Fibroblast of the aortic adventitia (primary cell): ENCODE measurements around the gene NINJ2. TPM values are rescaled to one million over a fixed set of nuclear protein-coding genes. Genes with fewer than 3 reads are reported as not detected.
"Not testable (repeated sequence)": the region's sequence is repeated elsewhere in the genome, so short reads cannot be mapped to it uniquely, and the experiment has no call there.

Experiments used
- DNase-seq: peaks from one replicate; pipeline ENCODE4 v3.0.0-alpha.2; 2010; ENCODE audit warnings: low read depth
- H3K4me3 ChIP-seq: 2 replicates; pipeline ENCODE4 v1.5.1; 2011; ENCODE audit warnings: low read depth, mild to moderate bottlenecking, control low read depth, low read length, moderate library complexity
- CTCF ChIP-seq: IDR thresholded peaks from 2 replicates; pipeline ENCODE4 v1.5.1; 2011; ENCODE audit warnings: mild to moderate bottlenecking, low read length, control low read depth, inconsistent platforms; ENCODE audit not compliant: insufficient read depth
- total RNA-seq: library from RNA; depleted of rRNA; stranded (reverse); fragments of >200 nt; gene quantifications from 2 replicates; pipeline ENCODE4 v1.2.3, GENCODE V29; 2012; ENCODE audit warnings: low replicate concordance

Gene NINJ2
- total RNA-seq, 1 donor = 0.45 TPM

- DNase-seq = no peak
- no peak overlapping the region for H3K4me3 ChIP-seq
- TF ChIP-seq CTCF = no peak
Observed at GRCh38 chr12:633731-634130, 29.5 kb downstream of the NINJ2 start.

GRCh38 chr12:632102-632696, 31.0 kb downstream of the NINJ2 start:
- H3K4me3 ChIP-seq = no peak overlapping the region
- DNase-seq = peak; percentile 85
- TF ChIP-seq CTCF = no peak

GRCh38 chr12:630656-631632, 32.3 kb downstream of the NINJ2 start:
- TF ChIP-seq CTCF = no peak
- H3K4me3 ChIP-seq = no peak overlapping the region
- DNase-seq = no peak

GRCh38 chr12:628742-629078, 34.5 kb downstream of the NINJ2 start:
- DNase-seq, H3K4me3 ChIP-seq: not testable (repeated sequence)

GRCh38 chr12:627863-628741, 35.1 kb downstream of the NINJ2 start:
- no peak for DNase-seq
- H3K4me3 ChIP-seq = no peak overlapping the region
- TF ChIP-seq CTCF = no peak

GRCh38 chr12:627285-627684, 36.0 kb downstream of the NINJ2 start:
- H3K4me3 ChIP-seq = no peak overlapping the region
- no peak for TF ChIP-seq CTCF
- no peak for DNase-seq

- H3K4me3 ChIP-seq = no peak overlapping the region
- DNase-seq = no peak
- no peak for TF ChIP-seq CTCF
Observed at GRCh38 chr12:625998-626397, 37.2 kb downstream of the NINJ2 start.
